Globus pallidus (tissue), 1 donor: Measurements from ENCODE around the gene FAAP20.

ENCODE experiments used
- DNase-seq: peaks from one replicate; pipeline ENCODE4 v3.0.0-alpha.2; 2015; ENCODE audit warnings: low spot score

FAAP20 gene

DNA sequence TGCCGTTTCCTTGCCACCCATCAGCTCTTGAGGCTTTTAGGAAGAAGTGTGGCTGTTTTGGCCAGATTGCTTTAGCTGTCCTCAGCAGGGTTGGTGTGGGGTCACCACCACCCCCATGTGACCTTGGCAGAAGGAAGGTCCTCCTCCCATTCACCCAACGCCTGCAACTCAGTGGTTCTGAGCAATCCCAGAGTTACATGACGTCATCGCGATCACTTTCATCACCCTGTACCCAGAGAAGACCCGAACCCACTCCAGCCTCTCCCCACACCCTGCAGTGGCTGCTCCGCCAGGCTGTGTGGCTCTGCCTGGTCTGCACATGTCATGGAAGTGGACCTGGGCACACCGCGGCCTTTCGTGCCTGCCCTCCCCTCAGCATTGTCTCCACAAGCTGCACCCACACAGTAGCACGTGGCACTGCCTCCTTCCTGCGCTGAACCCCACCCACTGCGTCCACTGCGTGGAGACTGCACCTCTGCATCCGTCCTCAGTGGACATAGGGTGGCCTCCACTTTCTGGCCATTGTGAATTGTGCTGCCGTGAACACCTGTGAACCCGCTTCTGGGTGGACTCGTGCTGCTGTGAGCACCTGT lies 16.5 kb downstream of the FAAP20 start:
- DNase-seq = no peak

DNA sequence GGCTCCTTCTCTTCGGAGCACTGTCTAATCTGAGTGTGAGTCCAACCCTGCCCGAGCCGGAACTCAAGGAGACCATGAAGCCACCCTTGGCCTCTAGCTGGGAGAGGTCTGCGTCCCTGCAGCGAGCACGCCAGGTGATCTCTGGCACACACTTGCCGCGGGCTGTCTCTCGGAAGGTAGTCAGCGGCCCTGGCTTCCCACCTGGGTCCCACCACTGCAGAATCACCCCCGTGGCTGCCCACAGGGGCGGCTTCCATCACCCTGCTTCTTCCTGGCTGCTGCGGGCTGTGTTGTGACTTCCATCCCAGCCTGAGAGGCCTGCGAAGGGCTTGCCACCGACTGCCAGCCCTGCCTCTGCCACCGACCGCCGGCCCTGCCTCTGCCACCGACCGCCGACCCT lies 17.0 kb downstream of the FAAP20 start:
- no peak for DNase-seq

DNA sequence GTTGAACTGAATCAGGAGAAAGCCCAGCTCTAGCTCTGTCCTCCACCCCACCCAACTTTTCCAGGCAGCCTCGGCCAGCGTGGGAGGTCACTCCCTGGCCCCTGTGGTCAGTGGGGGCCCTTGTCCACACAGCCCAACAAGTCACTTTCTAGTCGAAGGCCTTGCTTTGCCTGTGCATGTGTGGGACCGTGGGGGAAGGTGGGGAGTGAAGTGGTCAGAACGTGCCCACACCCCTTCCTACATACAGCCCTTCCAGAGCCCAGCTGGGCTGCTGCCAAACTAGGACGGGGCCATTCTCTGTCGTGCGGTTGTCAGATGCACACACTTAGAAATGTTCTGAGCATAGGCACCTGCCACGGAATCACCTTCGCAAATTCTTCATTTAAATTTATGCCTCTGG lies 18.0 kb downstream of the FAAP20 start:
- no peak for DNase-seq

DNA sequence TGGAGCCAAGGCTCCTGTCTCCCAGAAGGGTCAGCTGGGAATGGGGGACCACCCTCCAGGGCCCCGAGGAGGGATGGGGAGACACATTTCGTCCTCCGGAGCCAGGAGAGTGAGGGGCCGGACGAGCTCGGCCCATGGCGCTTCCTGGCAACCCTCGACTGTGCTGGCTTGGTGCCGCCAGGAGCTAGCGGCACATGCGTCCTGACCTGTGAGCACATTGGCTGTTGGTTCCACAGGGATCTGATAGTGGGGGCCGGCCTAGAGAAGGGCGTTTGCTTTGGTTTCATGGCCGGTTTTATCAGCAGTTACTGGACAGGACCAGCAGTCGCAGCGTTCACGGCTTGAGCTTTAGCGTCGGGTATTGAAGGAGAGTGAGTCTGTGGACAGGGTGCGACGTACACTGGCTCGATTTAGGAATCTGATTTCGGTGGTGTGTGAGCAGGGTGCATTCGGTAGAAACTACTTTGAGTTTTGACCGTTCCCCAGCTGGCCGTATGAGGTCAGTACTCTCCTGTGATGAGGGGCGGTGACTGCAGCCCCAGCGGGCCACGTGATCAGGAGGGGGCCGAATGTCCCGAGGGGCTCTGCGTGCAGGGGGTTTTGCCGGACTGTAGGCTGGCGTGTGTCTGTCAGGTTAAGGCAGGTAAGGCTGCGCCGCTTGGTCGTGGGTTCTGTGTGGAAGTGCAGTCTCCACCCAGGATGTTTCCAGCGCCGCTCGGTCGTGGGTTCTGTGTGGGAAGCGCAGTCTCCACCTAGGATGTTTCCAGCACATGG lies 18.7 kb downstream of the FAAP20 start:
- no peak for DNase-seq

DNA sequence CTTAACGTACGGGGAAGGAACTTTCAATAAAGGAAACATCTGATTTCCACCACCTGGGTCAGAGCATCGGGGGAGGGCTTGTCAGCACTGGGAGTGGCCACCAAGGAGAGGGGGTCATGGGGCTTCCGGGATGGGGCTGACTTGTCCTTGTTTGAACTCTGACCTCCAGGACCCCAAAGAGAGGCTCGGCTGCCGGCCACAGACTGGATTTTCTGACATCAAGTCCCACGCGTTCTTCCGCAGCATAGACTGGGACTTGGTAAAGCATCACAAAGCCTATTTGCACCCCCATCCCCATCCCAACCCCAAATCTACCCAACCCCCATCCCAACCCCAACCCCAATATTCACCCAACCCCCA lies 19.5 kb downstream of the FAAP20 start:
- DNase-seq = no peak

DNA sequence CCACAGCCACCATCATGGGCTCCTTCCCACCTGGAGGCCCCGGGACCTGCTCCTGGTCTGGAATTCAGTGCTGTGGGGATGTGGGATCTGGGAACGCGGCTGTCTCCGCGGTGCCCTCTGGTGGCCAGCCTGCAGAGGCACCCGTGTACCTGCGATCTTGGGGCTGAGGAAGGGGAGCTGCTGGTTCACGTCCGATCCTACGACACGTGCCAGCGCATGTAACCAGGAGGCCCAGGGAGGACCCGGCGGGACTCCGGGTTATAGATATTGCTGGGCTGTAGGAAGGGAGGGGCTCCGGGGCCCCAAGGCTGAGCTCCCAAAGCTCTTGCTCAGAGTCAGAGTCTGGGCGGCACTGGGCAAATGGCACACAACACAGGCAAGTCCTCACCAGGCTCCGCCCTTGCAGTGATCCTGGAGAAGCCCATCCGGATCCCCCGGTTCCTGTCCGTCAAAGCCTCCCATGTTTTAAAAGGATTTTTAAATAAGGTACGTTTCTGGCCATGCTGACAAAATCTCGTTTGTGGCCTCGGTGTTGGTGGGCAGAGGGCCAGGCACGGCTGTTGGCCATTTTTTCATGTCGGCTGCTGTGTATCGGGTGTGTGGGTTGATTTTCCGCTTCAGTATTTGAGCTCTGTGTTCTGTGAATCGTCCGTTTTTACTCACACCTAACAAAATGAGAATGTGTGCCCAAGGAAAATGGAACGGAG lies 20.1 kb downstream of the FAAP20 start:
- peak; percentile 24 for DNase-seq

DNA sequence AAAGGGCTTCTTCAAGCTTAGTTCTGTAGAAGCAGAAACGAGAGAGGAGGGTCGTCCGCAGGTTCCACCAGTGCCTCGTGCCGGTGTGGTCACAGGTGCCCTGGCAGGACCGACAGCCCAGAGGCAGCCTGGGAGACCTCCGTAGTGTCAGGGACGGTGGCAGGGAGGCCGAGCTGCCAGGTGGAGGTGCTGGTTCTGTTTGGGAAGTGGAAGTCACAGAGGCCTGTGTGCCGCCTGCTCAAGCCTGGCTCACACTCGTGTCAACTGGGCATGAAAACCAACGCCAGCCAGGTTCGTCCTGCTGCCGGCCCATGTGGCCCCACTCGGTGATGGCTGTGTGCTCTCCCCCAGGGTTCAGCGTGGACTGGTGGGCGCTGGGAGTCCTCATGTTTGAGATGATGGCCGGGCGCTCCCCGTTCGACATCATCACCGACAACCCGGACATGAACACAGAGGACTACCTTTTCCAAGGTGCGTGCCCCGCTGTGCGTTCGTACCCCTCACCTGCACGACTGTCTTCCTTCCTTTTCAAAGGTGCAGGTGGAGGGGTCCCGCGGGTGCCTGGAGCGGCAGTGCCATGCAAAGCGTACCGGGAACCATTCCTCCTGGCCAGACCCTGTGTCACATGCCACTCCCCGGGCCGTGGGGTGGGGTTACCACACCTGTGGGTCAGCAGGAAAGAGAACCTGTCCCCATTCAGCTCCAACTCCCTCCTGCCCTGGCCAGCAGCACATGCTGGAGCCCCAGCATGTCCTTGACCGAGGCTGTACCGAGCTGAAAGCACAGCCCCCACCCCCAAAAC lies 20.8 kb downstream of the FAAP20 start:
- no peak for DNase-seq

DNA sequence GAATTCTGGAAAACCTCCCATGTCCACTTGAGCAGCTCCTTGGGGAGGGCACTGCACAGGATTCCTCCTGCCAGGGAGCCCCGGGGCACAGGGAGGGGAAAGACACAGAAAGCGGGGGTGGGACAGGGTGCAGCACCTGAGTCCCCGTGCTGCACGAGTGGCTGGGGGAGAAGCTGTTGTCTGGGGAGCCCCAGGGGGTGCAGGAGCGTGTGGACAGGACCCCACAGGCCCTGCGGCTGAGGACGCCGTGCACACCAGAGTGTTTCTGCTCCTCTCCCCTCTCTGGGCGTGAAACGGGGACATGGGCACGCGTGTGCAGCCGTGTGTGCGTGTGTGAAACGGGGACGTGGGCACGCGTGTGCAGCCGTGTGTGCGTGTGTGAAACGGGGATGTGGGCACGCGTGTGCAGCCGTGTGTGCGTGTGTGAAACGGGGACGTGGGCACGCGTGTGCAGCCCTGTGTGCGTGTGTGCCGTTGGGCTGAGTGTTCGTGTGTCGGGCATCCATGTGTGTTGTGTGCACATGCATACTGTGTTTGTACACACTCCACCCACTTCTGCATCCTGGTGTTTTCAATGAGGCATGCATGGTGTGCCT lies 21.9 kb downstream of the FAAP20 start:
- no peak for DNase-seq

DNA sequence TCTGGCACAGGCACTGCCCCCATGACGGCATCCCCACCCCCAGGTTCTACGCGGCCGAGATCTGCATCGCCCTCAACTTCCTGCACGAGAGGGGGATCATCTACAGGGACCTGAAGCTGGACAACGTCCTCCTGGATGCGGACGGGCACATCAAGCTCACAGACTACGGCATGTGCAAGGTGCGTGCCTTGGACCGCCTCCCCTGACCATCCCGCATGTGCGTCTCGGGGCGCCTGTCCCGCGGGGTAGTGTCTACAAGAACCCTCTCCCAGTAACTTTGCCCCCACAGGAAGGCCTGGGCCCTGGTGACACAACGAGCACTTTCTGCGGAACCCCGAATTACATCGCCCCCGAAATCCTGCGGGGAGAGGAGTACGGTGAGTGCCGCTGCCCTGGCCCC lies 22.6 kb downstream of the FAAP20 start:
- DNase-seq = no peak

DNA sequence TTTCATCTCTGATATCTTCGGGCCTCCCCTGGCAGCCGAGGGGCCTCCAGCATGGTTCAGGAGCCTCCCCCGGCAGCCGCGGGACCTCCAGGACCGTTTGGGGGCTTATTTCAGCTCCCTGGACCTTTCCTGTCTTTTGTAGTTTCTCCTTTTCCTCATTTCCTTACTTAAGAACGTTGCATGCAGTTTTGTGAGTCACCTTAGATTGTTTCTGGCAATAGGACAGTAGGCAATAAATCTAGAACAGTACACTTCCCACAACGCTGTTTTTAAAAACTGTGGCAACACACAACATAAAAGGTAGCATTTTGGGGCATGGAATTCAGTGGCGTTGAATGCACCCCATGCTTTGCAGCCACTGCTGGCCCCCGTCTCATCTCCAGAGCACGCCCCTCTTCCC lies 24.4 kb downstream of the FAAP20 start:
- no peak for DNase-seq

DNA sequence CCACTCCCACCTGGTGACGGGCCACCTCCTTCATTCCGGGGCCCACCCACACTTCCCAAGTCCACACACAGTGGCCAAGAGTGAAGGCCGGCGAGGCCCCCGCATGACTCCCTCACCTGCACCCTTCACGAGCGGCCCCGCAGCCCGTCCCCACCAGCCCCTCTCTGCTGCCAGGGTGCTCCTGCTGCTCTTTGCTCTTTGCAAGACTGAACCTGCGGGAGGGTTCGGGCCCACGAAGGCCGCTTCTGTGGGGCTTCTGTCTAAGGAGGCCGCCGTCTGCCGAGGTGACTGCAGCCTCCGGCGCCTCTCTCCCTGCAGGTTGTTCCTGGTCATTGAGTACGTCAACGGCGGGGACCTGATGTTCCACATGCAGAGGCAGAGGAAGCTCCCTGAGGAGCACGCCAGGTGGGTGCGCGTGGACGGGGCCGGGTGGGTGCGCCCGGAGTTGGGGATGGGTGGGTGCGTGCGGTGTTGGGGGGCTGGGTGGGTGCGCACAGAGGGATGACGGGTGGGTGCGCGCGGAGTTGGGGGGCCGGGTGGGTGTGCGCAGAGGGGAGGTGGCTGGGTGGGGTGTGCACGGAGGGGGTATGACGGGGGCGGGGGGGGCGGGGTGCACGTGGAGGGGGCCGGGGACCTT lies 25.3 kb downstream of the FAAP20 start:
- no peak for DNase-seq

DNA sequence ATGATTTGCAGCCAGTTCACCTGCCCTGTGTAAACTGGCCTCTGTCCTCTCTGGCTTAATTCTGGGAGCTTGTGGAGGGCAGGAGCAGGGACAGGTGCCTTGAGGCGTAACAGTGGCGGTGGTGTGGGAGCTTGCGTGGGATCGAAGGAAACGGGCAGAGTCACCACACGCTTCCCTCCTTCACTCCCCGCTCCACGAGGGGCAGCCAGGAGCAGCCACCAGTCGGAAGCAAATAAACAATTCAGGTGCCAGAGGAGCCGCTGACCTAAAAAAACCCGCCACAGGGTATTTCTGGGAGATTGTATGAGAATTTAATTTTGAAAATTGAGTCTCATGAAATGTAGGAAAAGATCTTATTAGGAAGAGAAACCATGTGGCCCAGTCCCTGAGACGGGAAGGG lies 26.0 kb downstream of the FAAP20 start:
- no peak for DNase-seq

DNA sequence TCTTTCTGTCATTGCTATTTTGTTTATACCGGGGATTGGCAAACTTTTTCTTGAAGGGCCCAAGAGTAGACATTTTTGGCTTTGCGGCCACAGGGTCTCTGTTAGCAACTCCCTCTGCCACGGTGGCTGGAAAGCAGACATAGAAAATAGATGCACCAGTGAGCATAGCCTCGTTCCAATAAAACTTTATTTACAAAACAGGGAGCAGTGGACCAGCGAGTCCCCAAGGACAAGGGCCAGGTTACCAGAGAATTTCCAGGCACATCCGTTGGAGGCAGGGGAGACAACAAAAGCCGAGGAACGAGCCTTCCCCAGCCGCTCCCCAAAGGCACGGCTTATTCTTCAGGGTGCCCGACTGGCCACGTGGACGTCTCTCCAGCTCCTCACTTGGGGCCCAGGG lies 26.5 kb downstream of the FAAP20 start:
- DNase-seq = no peak

DNA sequence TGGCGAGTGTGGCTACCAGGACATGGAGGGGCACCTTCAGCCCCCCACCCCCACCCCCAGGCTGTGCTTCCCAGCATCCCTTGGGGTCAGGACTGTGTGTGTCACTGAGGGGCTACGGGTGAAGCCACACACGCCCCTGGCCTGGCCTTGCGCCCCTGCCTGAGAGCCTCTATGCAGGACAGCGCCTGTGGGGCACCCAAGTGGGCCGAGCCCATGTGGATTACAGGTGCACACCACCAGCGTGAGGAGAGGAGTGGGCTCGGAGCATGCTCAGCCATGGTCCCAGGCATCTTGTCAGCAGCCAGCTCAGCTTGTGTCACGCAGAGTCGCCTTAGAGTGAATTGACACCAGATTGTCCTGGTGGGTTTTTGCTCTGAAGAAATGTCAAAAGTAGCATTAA lies 27.9 kb downstream of the FAAP20 start:
- DNase-seq = no peak

DNA sequence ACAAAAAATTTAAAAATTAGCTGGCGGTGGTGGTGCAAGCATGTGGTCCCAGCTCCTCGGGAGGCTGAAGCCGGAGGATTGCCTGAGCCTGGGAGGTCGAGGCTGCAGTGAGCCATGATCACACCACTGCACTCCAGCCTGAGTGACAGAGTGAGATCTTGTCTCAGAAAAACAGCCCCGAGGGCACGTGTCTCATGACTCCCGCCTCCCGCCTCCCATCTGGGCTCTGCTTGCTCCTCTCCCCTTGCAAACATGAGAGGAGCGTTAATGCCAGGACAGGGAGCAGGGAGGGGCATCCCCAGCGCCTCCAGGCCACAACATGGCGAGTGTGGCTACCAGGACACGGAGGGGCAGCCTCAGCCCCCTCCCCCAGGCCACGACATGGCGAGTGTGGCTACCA lies 28.3 kb downstream of the FAAP20 start:
- no peak for DNase-seq

DNA sequence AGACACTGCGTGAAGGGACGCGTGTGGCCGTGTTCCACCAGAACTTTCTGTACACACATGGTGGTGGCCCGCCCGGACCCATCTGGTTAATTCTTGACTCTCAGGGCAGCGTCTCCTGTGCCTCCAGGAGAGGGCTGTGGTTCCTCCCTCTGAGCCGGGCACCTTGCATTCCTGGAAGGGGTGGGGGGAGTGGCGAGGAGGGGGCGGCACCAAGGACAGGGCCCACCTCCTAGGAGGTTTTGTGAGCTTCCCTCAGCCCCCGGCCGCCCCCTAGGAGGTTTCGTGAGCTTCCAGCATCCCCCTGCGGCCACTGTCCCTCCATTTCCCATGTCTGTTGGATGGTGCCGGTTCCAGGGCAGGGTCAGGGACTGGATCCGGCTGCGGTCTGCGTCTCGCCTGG lies 28.9 kb downstream of the FAAP20 start:
- DNase-seq = no peak

DNA sequence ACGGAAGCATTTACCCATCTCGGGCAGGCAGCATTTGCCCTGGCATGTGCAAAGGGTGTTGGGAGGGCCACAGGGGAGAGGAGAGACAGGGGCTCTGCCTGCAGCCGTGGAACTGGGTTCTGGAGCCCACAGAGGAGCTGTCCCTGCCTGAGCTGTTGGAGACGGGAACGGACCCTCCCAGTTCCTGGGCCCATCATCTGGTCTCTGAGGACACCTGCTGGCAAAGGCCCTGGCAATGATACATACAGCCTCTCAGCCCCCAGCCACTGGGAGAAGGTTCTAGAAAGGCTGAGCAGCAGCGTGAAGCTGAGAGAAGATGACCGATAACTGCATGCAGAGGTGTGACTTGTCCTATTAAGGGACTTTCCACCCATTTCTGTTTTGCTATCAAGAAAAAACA lies 31.4 kb downstream of the FAAP20 start:
- DNase-seq = no peak

DNA sequence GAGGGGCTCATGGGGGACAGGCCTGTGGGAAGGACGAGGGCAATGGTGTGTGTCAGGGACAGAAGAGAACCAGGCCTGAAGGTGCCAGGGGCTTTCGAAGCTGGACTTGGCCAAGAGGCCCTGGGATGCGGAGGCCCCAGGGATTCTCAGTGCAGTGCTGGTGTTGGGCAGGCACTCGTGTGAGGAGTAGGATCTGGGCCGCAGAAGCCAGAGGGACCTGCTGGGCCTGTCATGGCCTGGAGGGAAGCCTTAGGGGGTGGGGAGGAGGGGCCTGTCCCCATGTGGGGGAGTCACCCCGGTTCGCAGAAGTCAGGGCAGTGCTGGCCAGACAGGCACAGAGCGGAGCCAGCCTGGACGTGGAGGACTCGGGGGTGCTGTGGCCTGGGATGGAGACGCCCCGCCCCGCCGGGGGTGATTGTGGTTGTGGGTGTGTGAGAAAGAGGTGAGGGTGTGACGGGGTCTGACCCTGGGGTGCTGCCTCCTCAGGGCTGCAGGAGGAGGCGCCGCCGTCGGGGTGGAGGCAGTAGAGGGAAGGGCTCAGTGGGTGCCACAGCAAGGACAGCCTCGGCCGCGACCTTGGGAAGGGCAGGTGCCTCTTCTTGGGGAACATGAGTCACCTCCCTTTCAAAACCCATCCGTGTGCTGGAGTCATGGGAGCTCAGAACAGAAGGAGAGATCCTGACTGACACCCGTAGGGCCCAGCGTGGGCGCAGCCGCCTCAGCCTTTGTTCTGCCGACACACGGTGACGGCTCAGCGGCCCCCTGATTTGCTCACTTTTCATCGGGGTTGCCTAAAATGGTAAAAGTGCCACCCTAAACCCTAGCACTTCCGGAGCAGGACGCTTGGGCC lies 33.9 kb downstream of the FAAP20 start:
- DNase-seq = no peak

DNA sequence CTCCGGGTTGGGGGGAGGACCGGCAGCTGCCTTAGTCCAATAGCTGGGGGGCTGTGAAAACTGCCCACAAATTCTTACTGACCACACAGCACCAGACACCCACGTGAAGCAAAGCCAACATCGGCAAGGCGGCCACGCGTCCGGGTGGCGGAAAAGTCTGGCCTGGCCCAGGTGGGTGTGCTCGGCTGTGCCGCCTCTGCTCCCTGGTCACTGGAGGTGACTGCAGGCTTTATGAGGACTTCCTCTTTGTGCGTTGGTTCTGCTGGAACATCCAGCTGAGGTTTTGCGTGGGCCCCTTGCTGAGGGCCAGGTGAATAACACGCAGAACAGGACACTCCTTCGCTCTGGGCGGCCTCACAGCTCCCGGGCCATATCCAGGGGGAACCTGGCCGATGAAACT lies 35.4 kb downstream of the FAAP20 start:
- no peak for DNase-seq

DNA sequence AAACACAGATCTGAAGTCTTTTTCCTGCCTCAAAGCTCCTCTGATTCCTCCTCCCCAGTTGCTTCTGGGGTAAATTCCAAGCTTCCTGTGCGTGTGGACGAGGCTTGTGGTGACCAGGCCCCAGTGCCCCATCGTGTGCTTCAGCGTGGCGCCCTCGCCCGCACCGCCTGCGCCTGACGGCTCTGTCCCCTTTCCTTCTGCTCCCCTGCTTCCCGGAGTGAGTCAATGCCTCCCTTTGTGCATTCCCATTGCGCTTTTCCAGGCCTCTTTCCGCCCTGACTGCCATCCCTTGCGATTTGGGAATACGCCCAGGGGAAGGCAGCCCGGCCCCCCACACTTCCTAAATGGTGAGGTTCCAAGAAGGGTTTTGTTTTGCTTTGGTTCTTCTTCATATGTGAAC lies 36.3 kb downstream of the FAAP20 start:
- peak; percentile 40 for DNase-seq

DNA sequence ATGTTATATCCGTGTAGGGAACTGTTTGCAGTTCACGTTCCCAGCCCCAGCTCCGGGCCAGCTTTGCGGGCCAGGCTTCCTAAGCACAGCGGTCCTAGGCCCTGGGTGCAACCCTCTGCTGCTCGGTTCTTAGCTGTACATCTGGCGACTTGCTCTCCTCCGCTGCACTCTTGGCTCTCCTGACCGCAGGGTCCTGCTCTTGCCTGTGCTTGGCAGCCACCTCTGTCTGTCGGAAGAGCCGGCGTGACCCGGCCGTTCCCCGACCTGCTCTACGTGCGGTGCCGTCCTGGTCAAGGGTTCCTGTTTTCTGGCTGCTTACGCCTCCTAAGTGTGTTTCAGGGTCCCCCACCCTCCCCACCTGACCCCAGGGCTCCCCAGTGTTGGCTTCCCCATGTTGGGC lies 36.7 kb downstream of the FAAP20 start:
- DNase-seq = no peak
